Endothelial cell of umbilical vein (primary cell): ENCODE data around the gene YEATS4. TPM values are rescaled to one million over a fixed set of nuclear protein-coding genes. Genes with fewer than 3 reads are reported as not detected.

Experiments
- BruUV-seq: library from RNA; stranded (reverse); fragments of 400-500 nt; replicated peaks from 2 replicates; lab custom pipeline; 2021; lab: Mats Ljungman, UMichigan
- CTCF ChIA-PET: fragments of 300-600, 350-600 bp; sonication (Branson Sonifier 250); formaldehyde crosslinking; loops from one replicate; lab custom pipeline; 2021; ENCODE audit warnings: antibody characterized with exemption, inconsistent platforms; lab: Charles Lee
- POLR2A ChIA-PET: fragments of 300-600, 350-600 bp; sonication (Branson Sonifier 250); formaldehyde crosslinking; loops from one replicate; lab custom pipeline; 2021; ENCODE audit warnings: antibody characterized with exemption, inconsistent platforms; lab: Charles Lee
- DNase-seq: peaks from one replicate; pipeline ENCODE4 v3.0.0-alpha.2; 2011; ENCODE audit warnings: low read depth, low spot score
- FAIRE-seq: peaks from 2 replicates; lab custom pipeline; 2011; peaks lifted over from hg19 to GRCh38; lab: Jason Lieb, UNC
- H2AFZ ChIP-seq: 2 replicates; pipeline ENCODE4 v1.6.0; 2012; ENCODE audit warnings: low read depth, low read length, control low read depth, inconsistent platforms
- H3K27ac ChIP-seq: 2 replicates; pipeline ENCODE4 v1.5.1; 2011; ENCODE audit warnings: low read depth, mild to moderate bottlenecking, control low read depth, low read length, moderate library complexity; ENCODE audit not compliant: insufficient read depth
- H3K27me3 ChIP-seq, 2 experiments: 2 replicates each; pipeline versions ENCODE4 v1.6.0 to v1.6.1; 2011; ENCODE audit warnings: low read length in 2 of 2, mixed read lengths in 1 of 2; ENCODE audit not compliant: control insufficient read depth in 2 of 2, insufficient read depth in 2 of 2
- H3K36me3 ChIP-seq, 2 experiments: 2 replicates in 1 of 2; 3 replicates in 1 of 2; pipeline ENCODE4 v1.5.1; 2011; ENCODE audit warnings: low read length in 2 of 2, mild to moderate bottlenecking in 1 of 2, moderate library complexity in 1 of 2; ENCODE audit not compliant: control insufficient read depth in 2 of 2, insufficient read depth in 2 of 2; ENCODE audit errors: extremely low read depth in 1 of 2
- H3K4me1 ChIP-seq: 3 replicates; pipeline ENCODE4 v1.5.1; 2011; ENCODE audit warnings: mild to moderate bottlenecking, low read length; ENCODE audit not compliant: control insufficient read depth, insufficient read depth; ENCODE audit errors: extremely low read depth
- H3K4me2 ChIP-seq: 2 replicates; pipeline ENCODE4 v1.6.1; 2011; ENCODE audit warnings: low read length, control low read depth, mixed read lengths; ENCODE audit not compliant: insufficient read depth
- H3K4me3 ChIP-seq, 3 experiments: fragments of 200-600 bp in 1 of 3; sonication (generic), shearing (Covaris generic) in 1 of 3; replicated peaks in 1 of 3; 2 replicates each; pipeline ENCODE4 v1.5.1; 2011 to 2016; ENCODE audit warnings: control low read depth in 3 of 3, low read length in 3 of 3, mild to moderate bottlenecking in 2 of 3, inconsistent platforms in 1 of 3, low read depth in 1 of 3, moderate library complexity in 1 of 3; ENCODE audit not compliant: insufficient read depth in 1 of 3
- H3K79me2 ChIP-seq: 2 replicates; pipeline ENCODE4 v1.6.0; 2012; ENCODE audit warnings: low read length, inconsistent platforms; ENCODE audit not compliant: control insufficient read depth, insufficient read depth
- H3K9ac ChIP-seq: replicated peaks from 2 replicates; pipeline ENCODE3; 2011; ENCODE audit warnings: low read length, control low read depth; ENCODE audit not compliant: insufficient read depth; ENCODE audit errors: extremely low read depth
- H3K9me1 ChIP-seq: replicated peaks from 3 replicates; pipeline ENCODE4 v1.6.0; 2011; ENCODE audit warnings: mild to moderate bottlenecking, low read length; ENCODE audit not compliant: control insufficient read depth, insufficient read depth; ENCODE audit errors: extremely low read depth
- H3K9me3 ChIP-seq: replicated peaks from 2 replicates; pipeline ENCODE4 v1.5.1; 2012; ENCODE audit warnings: low read length, inconsistent platforms; ENCODE audit not compliant: control insufficient read depth, insufficient read depth
- H4K20me1 ChIP-seq: replicated peaks from 2 replicates; pipeline ENCODE3; 2011; ENCODE audit warnings: mild to moderate bottlenecking, low read length; ENCODE audit not compliant: control insufficient read depth, insufficient read depth; ENCODE audit errors: extremely low read depth
- CTCF ChIP-seq, 2 donors: IDR thresholded peaks; 1 replicate in 1 of 2; 2 replicates in 1 of 2; pipeline ENCODE4 v1.5.1; 2011; ENCODE audit warnings: low read length in 2 of 2, mild to moderate bottlenecking in 2 of 2, moderate library complexity in 2 of 2, control low read depth in 1 of 2, inconsistent platforms in 1 of 2, low read depth in 1 of 2; ENCODE audit not compliant: insufficient read depth in 1 of 2; ENCODE audit errors: extremely low read depth in 1 of 2
- EZH2 ChIP-seq: IDR thresholded peaks from 2 replicates; pipeline ENCODE4 v1.6.1; 2012; ENCODE audit warnings: borderline replicate concordance, low read depth, mild to moderate bottlenecking, moderate library complexity, low read length, inconsistent platforms; ENCODE audit not compliant: severe bottlenecking
- FOS ChIP-seq: IDR thresholded peaks from 2 replicates; pipeline ENCODE4 v1.6.1; 2011; ENCODE audit warnings: mild to moderate bottlenecking, low read length, moderate library complexity, borderline replicate concordance; ENCODE audit not compliant: insufficient read depth
- GATA2 ChIP-seq: IDR thresholded peaks from 2 replicates; pipeline ENCODE4 v1.7.0; 2011; ENCODE audit warnings: low read depth, mild to moderate bottlenecking, moderate library complexity, mixed read lengths, low read length; ENCODE audit not compliant: insufficient read length, insufficient read depth
- JUN ChIP-seq: IDR thresholded peaks from 2 replicates; pipeline ENCODE4 v1.6.1; 2011; ENCODE audit warnings: borderline replicate concordance, low read depth; ENCODE audit not compliant: insufficient read length, insufficient read depth
- MAX ChIP-seq: IDR thresholded peaks from 2 replicates; pipeline ENCODE4 v1.6.1; 2011; ENCODE audit not compliant: insufficient read depth, insufficient read length
- MYC ChIP-seq: IDR thresholded peaks from one replicate; pipeline ENCODE4 v1.6.1; 2011; ENCODE audit warnings: mild to moderate bottlenecking, low read depth, low read length
- POLR2A ChIP-seq: IDR thresholded peaks from 2 replicates; pipeline ENCODE4 v1.6.1; 2012; ENCODE audit warnings: low read depth, mild to moderate bottlenecking, control low read depth, low read length
- POLR2AphosphoS5 ChIP-seq: IDR thresholded peaks from 2 replicates; pipeline ENCODE4 v1.6.1; 2012; ENCODE audit warnings: low read depth, mild to moderate bottlenecking, control low read depth, low read length, moderate library complexity; ENCODE audit not compliant: insufficient read depth
- dilution Hi-C: fragments of 300-500 bp; cut with MboI; formaldehyde crosslinking; loops from one replicate; pipeline ENCODE4 v1.15.0; 2019; ENCODE audit warnings: low sequenced_read_pairs; ENCODE audit not compliant: extremely low pct_ligation_motif_present
- intact Hi-C: fragments of 100-400 bp; cut with micrococcal nuclease; formaldehyde crosslinking; loops from one replicate; pipeline ENCODE4 v1.10.0; 2022
- polyA plus RNA-seq, 4 experiments: library from polyadenylated mRNA; depleted of rRNA in 3 of 4; stranded (reverse) in 3 of 4; unstranded in 1 of 4; fragments of >200 nt; gene quantifications; 2 replicates each; pipeline versions ENCODE4 v1.2.1 to v1.2.3, GENCODE V29; 2011 to 2012; ENCODE audit warnings: missing spikeins in 1 of 4
- total RNA-seq: library from RNA; stranded (reverse); gene quantifications from 2 replicates; pipeline ENCODE4 v1.2.3, GENCODE V29; 2021

The YEATS4 gene
- total and polyA plus RNA-seq, 2 donors (not counting 3 experiments of a cell fraction or from before 2014, with no cell fraction given), result 13.6 to 16.7 TPM

GRCh38 chr12:69338120-69338859 lies 21.3 kb upstream of the YEATS4 start:
- Histone ChIP-seq H2AFZ (no peak overlapping the region), H3K4me2 (no peak overlapping the region), H3K27ac (no peak overlapping the region), H3K9ac (no peak overlapping the region), H3K9me3 (no peaks in the 10 kb centered on the region), H3K36me3 (no peaks in the 10 kb centered on the region), H3K4me1 (no peaks in the 10 kb centered on the region), H4K20me1 (no peaks in the 10 kb centered on the region), H3K27me3 (peaks cover 21 to 36% of the 10 kb centered on the region in 2 experiments), H3K9me1 (no peaks in the 10 kb centered on the region), H3K79me2 (no peaks in the 10 kb centered on the region), H3K4me3 (no peak overlapping the region)
- dilution Hi-C loops, result no loop called here
- FAIRE-seq (no peak), DNase-seq (no peak)
- TF ChIP-seq MAX, result no peak
- TF ChIP-seq POLR2A, result no peak
- TF ChIP-seq JUN, result no peak
- no peak for TF ChIP-seq EZH2
- no peak for TF ChIP-seq POLR2AphosphoS5
- no peak for TF ChIP-seq CTCF (IDR thresholded peaks at IDR 0.05; ENCODE audit: extremely low read depth in 1 of 2, insufficient read depth in 1 of 2, low read depth in 1 of 2, low read length in 2 of 2)
- no peak for TF ChIP-seq MYC
- no peak for TF ChIP-seq GATA2
- TF ChIP-seq FOS, result no peak
- ChIA-PET POLR2A (no interaction called here), CTCF (interaction anchor here (1.4 kb wide), 1 partner anchor 20 kb away, joined by 4 read pairs; no protein-coding TSS in a partner anchor)
- no TSS peak for BruUV-seq
- intact Hi-C loops, result no loop called here
